Effector memory CD4-positive, alpha-beta T cell (primary cell): Measurements from ENCODE around the gene MYPOP.

Experiments
- DNase-seq, 3 donors: peaks; one replicate each; pipeline ENCODE4 v3.0.0-alpha.2; 2020
- H3K27ac ChIP-seq: 2 replicates; pipeline ENCODE4 v1.7.0; 2013; ENCODE audit warnings: mild to moderate bottlenecking, low read length, moderate library complexity; ENCODE audit not compliant: insufficient read depth, poor library complexity, severe bottlenecking
- H3K27me3 ChIP-seq: replicated peaks from 2 replicates; pipeline ENCODE4 v1.7.0; 2013; ENCODE audit warnings: mild to moderate bottlenecking, low read length; ENCODE audit not compliant: insufficient read depth, control insufficient read depth, poor library complexity, severe bottlenecking
- H3K36me3 ChIP-seq: 2 replicates; pipeline ENCODE4 v1.7.0; 2013; ENCODE audit warnings: mild to moderate bottlenecking, low read length, moderate library complexity; ENCODE audit not compliant: control insufficient read depth, insufficient read depth
- H3K4me1 ChIP-seq: 2 replicates; pipeline ENCODE4 v1.7.0; 2013; ENCODE audit warnings: low read length, mild to moderate bottlenecking; ENCODE audit not compliant: control insufficient read depth, insufficient read depth, poor library complexity, severe bottlenecking
- H3K4me3 ChIP-seq: 2 replicates; pipeline ENCODE4 v1.7.0; 2013; ENCODE audit warnings: low read length, low read depth, mild to moderate bottlenecking; ENCODE audit not compliant: insufficient read depth, poor library complexity, severe bottlenecking
- H3K9me3 ChIP-seq: 2 replicates; pipeline ENCODE4 v1.7.0; 2013; ENCODE audit warnings: mild to moderate bottlenecking, low read length, moderate library complexity; ENCODE audit not compliant: control insufficient read depth

The MYPOP gene

DNA sequence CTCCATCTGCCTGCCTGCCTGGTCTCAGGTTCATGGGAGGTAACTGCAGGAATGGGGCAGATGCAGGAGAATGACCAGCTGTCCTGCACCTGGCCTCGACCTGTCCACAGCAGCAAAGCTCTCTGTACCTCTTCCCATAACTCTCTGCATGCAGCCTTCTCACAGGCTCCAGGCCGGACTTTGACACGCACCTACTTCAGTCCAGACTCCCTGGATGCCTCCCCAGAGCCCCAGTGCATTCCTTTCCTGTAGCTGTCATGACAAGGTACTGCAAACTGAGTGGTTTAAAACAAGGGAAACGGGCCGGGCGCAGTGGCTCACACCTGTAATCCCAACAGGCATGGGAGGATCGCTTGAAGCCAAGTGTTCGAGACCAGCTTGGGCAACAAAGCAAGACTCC is 8.9 kb upstream of the MYPOP start:
- Histone ChIP-seq H3K4me3 (no peak overlapping the region), H3K27ac (no peak overlapping the region), H3K9me3 (no peaks in the 10 kb centered on the region), H3K4me1 (no peaks in the 10 kb centered on the region), H3K27me3 (no peaks in the 10 kb centered on the region), H3K36me3 (no peaks in the 10 kb centered on the region)
- no peak for DNase-seq

DNA sequence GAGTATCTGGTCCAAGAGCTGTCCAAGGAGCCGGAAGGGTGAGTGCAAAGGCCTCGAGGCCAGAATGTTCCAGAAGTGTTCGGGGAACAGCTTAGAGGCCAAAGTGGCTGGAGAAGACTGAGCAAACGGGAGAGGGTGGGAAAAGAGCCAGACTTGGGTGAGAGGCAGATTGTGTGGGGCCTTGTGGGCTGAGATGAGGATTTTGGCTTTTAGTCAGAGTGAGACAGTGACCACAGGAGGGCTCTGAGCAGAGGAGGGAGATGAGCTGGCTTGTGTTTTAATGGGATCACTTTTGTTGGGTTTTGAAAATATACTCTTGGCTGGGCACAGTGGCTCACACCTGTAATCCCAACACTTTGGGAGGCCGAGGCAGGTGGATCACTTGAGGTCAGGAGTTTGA is 6.5 kb upstream of the MYPOP start:
- H3K4me1 ChIP-seq: no peaks in the 10 kb centered on the region
- H3K9me3 ChIP-seq: no peaks in the 10 kb centered on the region
- no peak overlapping the region for H3K27ac ChIP-seq
- no peak for DNase-seq
- H3K4me3 ChIP-seq: no peak overlapping the region
- H3K36me3 ChIP-seq: no peaks in the 10 kb centered on the region
- no peaks in the 10 kb centered on the region for H3K27me3 ChIP-seq

DNA sequence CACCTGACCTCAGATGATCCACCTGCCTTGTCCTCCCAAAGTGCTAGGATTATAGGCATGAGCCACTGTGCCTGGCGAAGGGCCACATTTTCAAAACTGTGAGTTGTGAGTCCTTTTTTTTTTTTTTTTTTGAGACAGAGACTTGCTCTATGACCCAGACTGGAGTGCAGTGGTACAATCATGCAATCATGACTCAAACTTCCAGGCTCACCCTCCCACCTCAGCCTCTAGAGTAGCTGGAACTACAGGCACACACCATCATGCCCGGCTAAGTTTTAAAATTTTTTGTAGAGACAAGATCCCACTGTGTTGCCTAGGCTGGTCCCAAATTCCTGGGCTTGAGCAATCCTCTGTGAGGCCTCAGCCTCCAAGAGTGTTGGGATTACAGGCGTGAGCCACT is 3.8 kb upstream of the MYPOP start:
- H3K27me3 ChIP-seq: no peaks in the 10 kb centered on the region
- no peaks in the 10 kb centered on the region for H3K36me3 ChIP-seq
- no peak overlapping the region for H3K4me3 ChIP-seq
- peaks cover 3% of the 10 kb centered on the region for H3K4me1 ChIP-seq
- no peaks in the 10 kb centered on the region for H3K9me3 ChIP-seq
- H3K27ac ChIP-seq: no peak overlapping the region
- no peak for DNase-seq

DNA sequence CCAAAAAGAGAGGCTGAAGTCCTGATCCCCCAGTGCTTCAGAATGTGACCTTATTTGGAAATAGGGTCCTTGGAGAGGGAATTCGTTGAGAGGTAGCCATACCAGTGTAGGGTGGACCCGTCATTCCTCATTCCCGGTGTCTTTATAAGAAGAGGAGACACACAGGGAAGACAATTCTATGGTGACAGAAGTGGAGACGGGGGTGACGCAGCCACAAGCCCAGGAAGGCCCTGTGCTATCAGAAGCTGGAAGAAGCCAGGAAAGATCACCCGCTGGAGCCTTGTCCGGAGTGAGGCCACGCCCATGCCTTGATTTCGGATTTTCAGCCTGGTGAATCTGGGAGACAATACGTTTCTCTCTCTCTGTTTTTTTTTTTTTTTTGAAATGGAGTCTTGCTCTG is 2.6 kb upstream of the MYPOP start:
- DNase-seq: no peak
- no peaks in the 10 kb centered on the region for H3K36me3 ChIP-seq

DNA sequence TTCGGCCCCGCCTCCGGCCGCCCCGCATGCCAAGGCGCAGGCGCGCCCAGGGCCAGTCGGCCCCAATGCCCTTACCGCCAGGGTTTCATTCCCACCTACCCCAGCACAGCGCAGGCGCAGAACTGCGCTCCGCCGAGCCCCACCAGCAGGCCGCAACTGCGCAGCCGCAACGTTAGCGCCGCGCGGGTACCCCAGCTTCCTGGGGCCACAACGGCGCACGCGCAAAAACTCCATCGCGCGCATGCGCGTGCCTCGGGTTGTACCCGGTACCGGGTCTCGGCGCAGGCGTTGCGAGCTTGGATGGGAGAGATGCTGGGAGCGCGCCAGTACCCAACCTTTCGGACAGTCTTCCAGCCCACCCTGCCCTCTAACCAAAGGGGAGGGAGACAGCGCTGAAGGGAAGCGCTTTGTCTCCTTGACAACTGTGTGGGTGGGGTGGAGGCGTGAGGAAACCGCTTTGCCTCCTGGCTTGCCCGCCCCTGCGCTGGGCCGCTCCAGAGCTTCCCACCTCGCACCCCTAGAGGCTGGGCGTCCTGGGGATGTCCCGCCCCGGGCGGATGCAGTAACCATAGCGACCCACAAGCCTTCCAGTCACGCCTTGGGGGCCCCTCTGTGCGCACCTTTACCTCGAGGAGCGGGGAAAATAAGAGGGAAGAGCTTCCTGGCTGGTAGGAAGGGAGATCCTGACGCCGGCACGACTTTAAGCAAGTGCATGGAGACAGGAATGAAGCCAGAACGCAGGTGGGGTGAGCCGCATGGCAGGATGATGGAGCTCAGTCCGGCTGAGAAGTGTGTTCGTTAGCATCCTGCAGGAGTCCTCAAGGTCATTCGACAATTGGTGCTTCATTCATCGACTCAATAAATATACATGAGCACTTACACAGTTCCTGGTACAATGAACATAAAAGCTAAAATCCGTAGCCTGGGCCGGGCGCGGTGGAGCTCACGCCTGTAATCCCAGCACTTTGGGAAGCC is 525 bp upstream of the MYPOP start:
- Histone ChIP-seq H3K27me3 (no peaks in the 10 kb centered on the region), H3K4me1 (peaks cover 9% of the 10 kb centered on the region), H3K36me3 (peaks cover 11% of the 10 kb centered on the region), H3K27ac (peak overlapping the region; percentile 78), H3K9me3 (no peaks in the 10 kb centered on the region), H3K4me3 (peak overlapping the region; percentile 66)
- DNase-seq: peak; percentile 98 to 99 (median 99)

More for the DNA sequence above, 2.6 kb upstream of the MYPOP start:
- no peak overlapping the region for H3K27ac ChIP-seq
- no peak overlapping the region for H3K4me3 ChIP-seq
- H3K27me3 ChIP-seq: no peaks in the 10 kb centered on the region
- peaks cover 9% of the 10 kb centered on the region for H3K4me1 ChIP-seq
- no peaks in the 10 kb centered on the region for H3K9me3 ChIP-seq

DNA sequence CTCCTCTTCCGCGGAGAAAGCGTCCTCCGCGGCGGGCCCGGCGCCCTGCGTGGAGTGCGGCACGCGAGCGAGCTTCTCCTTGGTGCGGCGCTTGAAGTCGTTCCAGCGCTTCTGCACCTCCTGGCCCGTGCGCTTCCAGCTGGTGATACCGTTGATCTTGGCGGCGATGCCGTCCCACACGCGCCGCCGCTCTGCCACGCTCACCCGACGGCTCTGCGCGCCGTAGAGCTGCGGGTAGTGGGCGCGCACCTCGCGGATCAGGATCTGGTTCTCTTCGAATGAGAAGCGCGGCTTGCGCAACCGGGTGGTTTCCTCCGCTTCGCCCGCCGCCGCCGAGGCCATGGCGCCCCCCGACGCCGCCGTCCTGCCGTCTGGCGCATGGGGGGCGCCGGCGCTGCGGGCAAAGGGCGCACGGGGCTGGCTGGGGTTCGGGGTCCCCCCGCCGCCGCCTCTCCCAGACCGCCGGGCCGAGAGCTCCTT is 941 bp downstream of the MYPOP start:
- Histone ChIP-seq H3K36me3 (peaks cover 11% of the 10 kb centered on the region), H3K4me1 (peaks cover 9% of the 10 kb centered on the region), H3K27ac (no peak overlapping the region), H3K9me3 (no peaks in the 10 kb centered on the region), H3K27me3 (no peaks in the 10 kb centered on the region), H3K4me3 (peak overlapping the region; percentile 66)
- DNase-seq: peak in 1 of 3 donors; percentile 20

DNA sequence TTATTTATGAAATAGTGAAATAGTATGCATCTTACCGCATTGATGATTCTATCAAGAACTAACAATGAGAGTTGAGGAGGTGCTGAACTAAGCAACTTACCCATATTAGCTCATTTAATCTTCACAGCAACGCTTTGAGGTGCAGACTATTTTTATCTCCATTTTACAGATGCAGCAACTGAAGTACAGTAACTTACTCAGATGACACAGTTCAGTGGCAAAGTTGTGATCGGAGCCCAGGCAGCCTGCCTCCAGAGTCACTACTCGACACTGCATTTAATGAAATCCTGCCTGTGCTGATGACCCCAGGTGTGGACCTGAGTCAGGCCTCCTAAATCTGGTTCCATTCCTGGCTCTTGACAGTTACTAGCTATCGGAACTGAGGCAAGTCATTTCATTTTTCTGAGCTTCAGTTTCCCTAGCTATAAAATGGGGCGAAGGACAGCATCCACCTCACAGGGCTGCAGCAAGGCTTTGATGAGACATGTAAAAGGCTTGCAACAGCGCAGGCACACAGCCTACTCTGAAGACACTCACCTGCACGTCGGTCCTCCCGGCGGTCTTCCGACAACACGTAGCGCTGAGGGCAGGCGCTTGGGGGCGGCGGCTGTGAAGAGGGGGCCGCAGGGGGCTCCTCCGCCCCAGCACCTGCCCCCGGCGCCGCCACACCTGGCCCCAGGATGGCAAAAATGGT is 1.5 kb downstream of the MYPOP start:
- Histone ChIP-seq H3K9me3 (no peaks in the 10 kb centered on the region), H3K27ac (no peak overlapping the region), H3K4me3 (peak overlapping the region; percentile 66)

DNA sequence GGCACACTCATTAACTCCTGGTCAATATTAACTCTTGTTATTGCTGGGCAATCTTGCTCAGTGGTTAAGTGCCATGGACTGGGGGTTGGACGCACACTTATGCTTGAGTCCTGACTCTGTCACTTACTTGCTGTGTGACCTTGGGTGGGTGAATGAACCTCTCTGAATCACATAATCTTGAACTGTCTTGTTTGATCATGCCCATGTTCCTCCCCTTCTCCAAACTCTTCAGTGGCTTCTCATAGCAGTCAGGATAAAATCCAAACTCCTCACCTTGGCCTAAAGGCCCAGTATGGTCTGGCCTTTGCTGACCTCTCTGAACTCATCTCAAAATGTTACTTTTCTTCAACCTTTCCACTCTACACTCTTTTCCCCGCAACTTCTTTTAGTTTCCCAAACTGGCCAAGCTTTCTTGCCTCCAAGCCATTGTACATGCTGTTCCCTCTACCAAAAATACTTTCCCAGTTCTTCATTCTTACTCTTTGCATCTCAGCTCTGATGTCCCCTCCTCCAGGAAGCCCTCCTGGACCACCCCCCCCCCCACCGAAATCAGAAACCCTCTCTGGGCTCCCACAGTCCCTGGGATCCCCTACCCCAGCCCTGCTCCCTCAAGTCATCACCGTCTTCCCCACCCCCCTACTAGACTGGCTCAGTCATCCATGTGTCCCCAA is 2.4 kb downstream of the MYPOP start:
- H3K4me3 ChIP-seq: no peak overlapping the region
- no peak overlapping the region for H3K27ac ChIP-seq
- no peak for DNase-seq
- no peaks in the 10 kb centered on the region for H3K27me3 ChIP-seq
- no peaks in the 10 kb centered on the region for H3K9me3 ChIP-seq
- H3K4me1 ChIP-seq: peaks cover 9% of the 10 kb centered on the region
- peaks cover 16% of the 10 kb centered on the region for H3K36me3 ChIP-seq

More for the DNA sequence above, 1.5 kb downstream of the MYPOP start:
- Histone ChIP-seq H3K27me3 (no peaks in the 10 kb centered on the region), H3K36me3 (peaks cover 11% of the 10 kb centered on the region), H3K4me1 (peaks cover 9% of the 10 kb centered on the region)
- no peak for DNase-seq

DNA sequence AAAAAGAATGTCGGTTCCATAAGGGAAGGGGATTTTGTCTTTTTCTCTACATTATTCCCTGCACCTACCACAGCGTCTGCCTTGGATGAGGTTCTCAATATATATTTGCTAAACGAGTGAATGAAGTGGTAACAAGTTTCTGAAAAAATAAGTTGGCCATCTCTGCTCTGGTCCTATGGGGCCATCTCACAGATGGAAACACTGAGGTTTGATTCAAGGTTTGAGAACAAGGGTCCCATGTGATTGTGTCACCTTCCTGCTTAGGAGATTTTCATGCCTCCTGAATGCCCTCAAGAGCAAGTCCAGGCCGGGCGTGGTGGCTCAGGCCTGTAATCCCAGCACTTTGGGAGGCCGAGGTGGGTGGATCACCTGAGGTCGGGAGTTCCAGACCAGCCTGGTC is 3.2 kb downstream of the MYPOP start:
- Histone ChIP-seq H3K36me3 (peaks cover 17% of the 10 kb centered on the region), H3K4me1 (peaks cover 9% of the 10 kb centered on the region), H3K27me3 (no peaks in the 10 kb centered on the region), H3K27ac (no peak overlapping the region), H3K4me3 (no peak overlapping the region), H3K9me3 (no peaks in the 10 kb centered on the region)
- DNase-seq: no peak
